Urinary bladder (tissue), 4 donors: ENCODE data around the gene OR2B6. TPM values are rescaled to one million over a fixed set of nuclear protein-coding genes. Genes with fewer than 3 reads are reported as not detected.

Experiments used
- DNase-seq: peaks from one replicate; pipeline ENCODE4 v3.0.0-alpha.2; 2015; ENCODE audit errors: extremely low spot score
- H3K27ac ChIP-seq: one replicate; pipeline ENCODE4 v1.5.1; 2013; ENCODE audit warnings: low read depth, mild to moderate bottlenecking, moderate library complexity
- H3K36me3 ChIP-seq: one replicate; pipeline ENCODE4 v1.6.1; 2013; ENCODE audit warnings: mild to moderate bottlenecking, moderate library complexity; ENCODE audit not compliant: insufficient read depth
- H3K4me1 ChIP-seq: one replicate; pipeline ENCODE4 v1.6.1; 2013; ENCODE audit warnings: mild to moderate bottlenecking, moderate library complexity; ENCODE audit not compliant: insufficient read depth
- H3K4me3 ChIP-seq: one replicate; pipeline ENCODE4 v1.5.1; 2013; ENCODE audit warnings: low read depth, low read length
- WGBS: extraction: QIAGEN DNeasy Blood & Tissue Kit; methylation state at CpG from one replicate; pipeline ENCODE4 v1.1.7; 2013; 5-methylcytosine and 5-hydroxymethylcytosine counted together
- polyA plus RNA-seq: library from polyadenylated mRNA; stranded (reverse); fragments of 200-250 nt; gene quantifications from one replicate; pipeline ENCODE4 v1.2.3, GENCODE V29; 2013
- total RNA-seq: library from RNA; depleted of rRNA; stranded (reverse); fragments of >200 nt; gene quantifications from one replicate; pipeline ENCODE4 v1.2.3, GENCODE V29; 2014
- donor health status: healthy with polysubstance abuse.
- donor health status: healthy.

Gene OR2B6
- total and polyA plus RNA-seq, 2 donors: not detected

DNA sequence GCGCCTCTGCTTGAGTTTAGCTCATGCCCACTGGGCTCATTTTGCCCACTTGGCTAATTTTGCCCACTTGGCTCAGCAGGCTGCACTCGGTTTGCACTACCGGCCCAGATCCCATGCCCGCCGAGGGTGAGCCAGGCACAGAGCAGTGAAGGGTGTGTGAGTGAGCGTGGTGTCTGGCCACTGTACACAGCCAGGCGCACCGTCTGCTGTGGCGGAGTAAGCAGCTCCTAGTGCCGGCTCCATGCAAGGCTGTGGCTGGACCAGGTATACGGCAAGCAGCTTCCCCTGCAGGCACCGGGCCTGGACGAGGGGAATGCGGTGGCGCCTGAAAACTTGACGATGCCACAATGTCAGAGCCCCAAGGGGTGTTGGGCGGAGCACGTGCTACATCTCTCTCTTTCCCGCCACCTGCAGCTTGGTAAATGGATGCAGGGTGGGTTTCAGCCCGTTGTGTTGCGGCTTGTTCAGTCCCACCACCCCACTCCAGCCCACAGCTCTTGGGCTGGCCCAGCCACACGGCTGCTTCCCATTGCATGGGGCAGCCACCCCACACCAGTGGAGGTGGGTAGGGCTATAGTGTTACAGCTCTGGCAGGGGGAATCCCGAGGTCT is 9.9 kb downstream of the OR2B6 start:
- Histone ChIP-seq H3K36me3 (peaks cover 2% of the 10 kb centered on the region), H3K4me1 (no peaks in the 10 kb centered on the region), H3K27ac (no peak overlapping the region), H3K4me3 (no peak overlapping the region)
- WGBS: 93% methylated on average over 23 of the region's 23 CpGs
- DNase-seq: no peak

DNA sequence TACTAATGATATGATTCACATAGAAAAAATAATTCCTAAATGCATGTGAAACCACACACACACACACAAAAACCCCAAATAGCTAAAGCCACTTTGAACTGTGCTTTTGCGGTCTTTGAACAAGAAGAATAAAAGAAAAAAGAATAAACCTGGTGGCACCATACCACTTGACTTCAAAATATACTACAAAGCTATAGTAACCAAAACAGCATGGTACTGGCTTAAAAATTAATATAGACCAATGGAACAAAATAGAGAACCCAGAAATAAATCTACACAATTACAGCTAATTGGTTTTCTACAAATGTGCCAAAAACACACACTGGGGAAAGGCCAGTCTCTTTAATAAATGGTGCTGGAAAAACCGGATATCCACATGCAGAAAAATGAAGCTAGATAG is 13.4 kb downstream of the OR2B6 start:
- 89% methylated on average over 2 of the region's 2 CpGs for WGBS
- no peak overlapping the region for H3K4me3 ChIP-seq
- H3K36me3 ChIP-seq: no peaks in the 10 kb centered on the region
- H3K27ac ChIP-seq: no peak overlapping the region
- H3K4me1 ChIP-seq: no peaks in the 10 kb centered on the region
- no peak for DNase-seq

GRCh38 chr6:27972750-27973149 is 15.7 kb downstream of the OR2B6 start:
- H3K4me3 ChIP-seq: no peak overlapping the region
- WGBS: 82% methylated on average over 4 of the region's 4 CpGs
- no peaks in the 10 kb centered on the region for H3K36me3 ChIP-seq
- no peak overlapping the region for H3K27ac ChIP-seq
- no peaks in the 10 kb centered on the region for H3K4me1 ChIP-seq
- no peak for DNase-seq

DNA sequence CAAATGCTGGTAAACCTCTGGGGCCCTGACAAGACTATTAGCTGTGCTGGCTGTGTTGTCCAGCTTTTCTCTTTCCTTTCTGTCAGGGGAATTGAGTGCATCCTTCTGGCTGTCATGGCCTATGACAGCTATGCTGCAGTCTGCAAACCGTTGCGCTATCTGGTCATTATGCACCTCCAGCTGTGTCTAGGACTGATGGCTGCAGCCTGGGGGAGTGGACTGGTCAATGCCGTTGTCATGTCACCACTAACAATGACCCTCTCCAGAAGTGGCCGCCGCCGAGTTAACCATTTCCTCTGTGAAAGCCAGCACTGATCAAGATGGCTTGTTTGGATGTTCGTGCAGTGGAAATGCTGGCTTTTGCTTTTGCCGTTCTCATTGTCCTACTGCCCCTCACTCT is 20.3 kb downstream of the OR2B6 start:
- DNase-seq: no peak
- no peak overlapping the region for H3K27ac ChIP-seq
- no peaks in the 10 kb centered on the region for H3K4me1 ChIP-seq
- H3K4me3 ChIP-seq: no peak overlapping the region
- H3K36me3 ChIP-seq: no peaks in the 10 kb centered on the region
- 58% methylated on average over 8 of the region's 8 CpGs for WGBS

GRCh38 chr6:27978705-27979104 is 21.7 kb downstream of the OR2B6 start:
- Histone ChIP-seq H3K4me3 (no peak overlapping the region), H3K36me3 (no peaks in the 10 kb centered on the region), H3K4me1 (no peaks in the 10 kb centered on the region), H3K27ac (no peak overlapping the region)
- DNase-seq: no peak

- Histone ChIP-seq H3K36me3 (no peaks in the 10 kb centered on the region), H3K4me1 (no peaks in the 10 kb centered on the region), H3K27ac (no peak overlapping the region), H3K4me3 (no peak overlapping the region)
- WGBS: 38% methylated on average over 1 of the region's 1 CpG
- DNase-seq: no peak
Measured at GRCh38 chr6:27980111-27980510, 23.1 kb downstream of the OR2B6 start.

DNA sequence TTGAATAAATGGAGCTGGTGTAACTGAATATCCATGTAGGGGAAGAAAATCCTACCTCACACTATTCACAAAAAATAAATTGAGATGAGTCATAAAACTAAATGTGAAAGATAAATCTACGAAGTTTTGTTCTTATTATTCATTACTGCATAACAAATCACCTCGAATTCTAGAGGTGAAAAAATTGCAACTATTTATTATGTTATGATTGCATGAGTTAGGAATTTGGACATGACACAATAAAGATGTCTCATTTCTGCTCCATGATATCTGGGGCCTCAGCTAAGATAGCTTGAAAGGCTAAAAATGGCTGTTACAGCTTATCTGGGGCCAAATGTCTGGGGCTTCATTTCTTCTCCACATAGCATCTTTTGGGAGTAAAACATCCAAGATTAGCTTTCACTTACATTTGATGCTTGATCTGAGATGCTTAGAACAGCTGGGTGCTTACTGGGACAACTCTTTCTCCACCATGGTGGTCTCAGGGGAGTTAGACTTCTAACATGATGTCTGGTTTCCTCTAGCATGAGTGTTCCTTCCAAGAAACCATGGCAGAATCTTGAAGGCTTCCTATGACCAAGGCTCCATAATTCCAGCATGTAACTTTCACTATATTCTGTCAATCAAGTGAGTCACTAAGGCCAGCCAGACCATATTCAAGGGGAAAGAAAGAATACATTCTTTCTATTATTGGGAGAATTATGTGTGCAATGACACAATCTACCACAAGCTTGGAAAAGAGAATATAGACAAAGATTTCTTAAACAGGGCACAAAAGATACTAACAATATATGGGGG is 30.1 kb downstream of the OR2B6 start:
- Histone ChIP-seq H3K27ac (no peak overlapping the region), H3K4me1 (no peaks in the 10 kb centered on the region), H3K4me3 (no peak overlapping the region), H3K36me3 (no peaks in the 10 kb centered on the region)
- 31% methylated on average over 2 of the region's 2 CpGs for WGBS
- no peak for DNase-seq

DNA sequence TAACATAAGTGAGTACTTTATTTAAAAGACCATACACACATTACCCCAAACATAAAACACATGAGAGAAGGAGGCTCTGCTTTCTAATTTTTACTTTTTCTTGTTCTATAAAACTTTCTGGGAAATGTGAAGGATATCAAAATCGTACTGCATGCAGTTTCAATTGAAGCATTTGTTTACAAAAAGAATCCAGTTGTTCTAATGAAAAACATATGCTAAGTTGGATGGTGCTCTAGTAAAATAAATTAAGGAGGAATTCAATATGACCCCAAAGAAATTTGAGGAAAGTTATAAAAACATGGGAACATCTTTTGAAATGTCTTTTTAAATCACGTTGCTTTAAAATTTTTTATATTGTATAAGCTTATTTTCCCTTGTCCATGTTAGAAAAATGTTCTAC is 37.6 kb downstream of the OR2B6 start:
- WGBS: 17% methylated on average over 2 of the region's 2 CpGs
- DNase-seq: peak; percentile 21
- Histone ChIP-seq H3K36me3 (no peaks in the 10 kb centered on the region), H3K4me3 (no peak overlapping the region), H3K27ac (no peak overlapping the region), H3K4me1 (no peaks in the 10 kb centered on the region)

DNA sequence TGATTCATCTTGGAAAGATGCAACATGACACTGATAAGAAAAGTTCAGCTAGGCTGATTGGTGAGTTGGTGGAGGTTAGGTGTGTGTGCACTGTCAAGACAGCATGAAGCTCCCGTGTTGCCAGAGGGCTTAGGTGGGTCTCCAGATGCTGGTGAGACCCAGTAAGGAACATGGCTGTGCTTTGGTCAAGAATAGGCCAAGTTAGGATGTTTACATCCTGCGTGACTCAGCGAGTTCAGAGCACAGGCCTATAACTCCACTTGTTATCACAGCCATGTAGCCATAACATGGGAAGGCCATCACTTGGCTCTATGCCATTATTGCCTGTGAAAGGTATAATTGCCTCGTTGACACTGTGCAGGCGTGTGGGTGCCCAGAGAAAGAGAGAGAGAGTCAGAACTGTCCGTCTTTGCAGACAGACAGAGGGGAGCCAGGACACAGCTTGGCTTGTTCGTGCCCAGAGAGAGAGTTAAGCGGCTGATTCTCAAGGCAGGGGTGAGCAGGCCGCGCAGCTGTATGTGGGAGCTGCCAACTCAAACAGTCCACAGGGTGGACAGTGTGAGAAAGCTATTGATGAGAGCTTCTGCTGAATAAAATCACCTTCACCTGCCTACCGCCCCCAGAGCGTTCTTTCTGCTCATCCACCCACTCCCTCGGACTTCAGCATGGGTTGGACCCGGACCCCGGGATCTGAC is 43.5 kb downstream of the OR2B6 start:
- H3K36me3 ChIP-seq: no peaks in the 10 kb centered on the region
- 82% methylated on average over 15 of the region's 15 CpGs for WGBS
- no peak overlapping the region for H3K27ac ChIP-seq
- H3K4me1 ChIP-seq: no peaks in the 10 kb centered on the region
- no peak for DNase-seq
- no peak overlapping the region for H3K4me3 ChIP-seq

GRCh38 chr6:28001351-28001750 is 44.3 kb downstream of the OR2B6 start:
- H3K4me1 ChIP-seq: no peaks in the 10 kb centered on the region
- H3K4me3 ChIP-seq: no peak overlapping the region
- no peak overlapping the region for H3K27ac ChIP-seq
- no peaks in the 10 kb centered on the region for H3K36me3 ChIP-seq
- no peak for DNase-seq
- WGBS: 81% methylated on average over 15 of the region's 15 CpGs

- Histone ChIP-seq H3K27ac (no peak overlapping the region), H3K4me1 (no peaks in the 10 kb centered on the region), H3K4me3 (no peak overlapping the region), H3K36me3 (no peaks in the 10 kb centered on the region)
- 71% methylated on average over 5 of the region's 5 CpGs for WGBS
- no peak for DNase-seq
Measured at GRCh38 chr6:28001751-28002150, 44.7 kb downstream of the OR2B6 start.

DNA sequence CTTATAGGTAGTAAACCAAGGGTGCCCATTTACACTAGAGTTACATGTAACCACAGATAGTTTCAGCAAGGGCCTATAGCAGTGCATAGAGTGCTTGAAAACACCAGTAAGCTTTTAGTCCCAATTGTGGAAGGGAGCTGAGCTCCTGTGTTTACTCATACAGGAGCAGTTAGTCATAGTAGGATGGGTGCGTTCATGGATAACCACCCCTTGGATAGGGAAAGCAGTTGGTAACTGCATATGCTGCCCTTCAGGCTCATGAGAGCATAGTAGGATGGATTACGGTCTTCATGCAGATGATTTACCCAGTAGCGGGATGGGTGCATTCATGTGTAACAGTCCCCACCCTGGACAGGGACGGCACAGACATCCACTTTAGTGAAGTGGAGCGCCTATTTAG is 45.1 kb downstream of the OR2B6 start:
- no peak for DNase-seq
- no peaks in the 10 kb centered on the region for H3K36me3 ChIP-seq
- H3K4me3 ChIP-seq: no peak overlapping the region
- H3K4me1 ChIP-seq: no peaks in the 10 kb centered on the region
- no peak overlapping the region for H3K27ac ChIP-seq
- 95% methylated on average over 5 of the region's 5 CpGs for WGBS

- no peak for DNase-seq
- no peak overlapping the region for H3K4me3 ChIP-seq
- WGBS: 77% methylated on average over 5 of the region's 5 CpGs
- no peaks in the 10 kb centered on the region for H3K4me1 ChIP-seq
- H3K36me3 ChIP-seq: no peaks in the 10 kb centered on the region
- no peak overlapping the region for H3K27ac ChIP-seq
Measured at GRCh38 chr6:28003059-28003458, 46.0 kb downstream of the OR2B6 start.

GRCh38 chr6:28003661-28004060 is 46.6 kb downstream of the OR2B6 start:
- Histone ChIP-seq H3K36me3 (no peaks in the 10 kb centered on the region), H3K4me3 (no peak overlapping the region), H3K4me1 (no peaks in the 10 kb centered on the region), H3K27ac (no peak overlapping the region)
- no peak for DNase-seq
- 67% methylated on average over 3 of the region's 3 CpGs for WGBS
